ENCODE results near the gene SAMHD1. TPM values are rescaled to one million over a fixed set of nuclear protein-coding genes. Genes with fewer than 3 reads are reported as not detected.

Gene SAMHD1
- total RNA-seq, 6 donors from 2014 or later: 134 to 224 (median 185) TPM

- no peak overlapping the region for H3K4me3 ChIP-seq
- peaks cover 48 to 100% (median 92%) of the 10 kb centered on the region in 4 donors for H3K36me3 ChIP-seq
- 86 to 94% methylated on average over 2 of the region's 2 CpGs for WGBS, 2 donors
- no peaks in the 10 kb centered on the region for H3K4me1 ChIP-seq
- H3K9me3 ChIP-seq: no peaks in the 10 kb centered on the region
- ATAC-seq (ENCODE audit: low FRiP score in 2 of 2) (no peak), DNase-seq (no peak)
- H3K27me3 ChIP-seq: no peaks in the 10 kb centered on the region
- TF ChIP-seq EP300 (IDR thresholded peaks at IDR 0.05) (no peak), POLR2A (IDR thresholded peaks at IDR 0.05) (no peak), POLR2AphosphoS5 (IDR thresholded peaks at IDR 0.05) (no peak)
- H3K27ac ChIP-seq: no peak overlapping the region
Measured at GRCh38 chr20:36904690-36905089, 46.8 kb downstream of the SAMHD1 start.

GRCh38 chr20:36895036-36895435, 56.5 kb downstream of the SAMHD1 start:
- H3K36me3 ChIP-seq: peaks cover 23 to 100% (median 90%) of the 10 kb centered on the region in 4 donors
- no peak overlapping the region for H3K4me3 ChIP-seq
- ATAC-seq (ENCODE audit: low FRiP score in 2 of 2) (no peak), DNase-seq (no peak)
- WGBS, 2 donors: 67 to 83% methylated on average over 2 of the region's 2 CpGs
- TF ChIP-seq POLR2AphosphoS5 (IDR thresholded peaks at IDR 0.05) (no peak), POLR2A (IDR thresholded peaks at IDR 0.05) (no peak), EP300 (IDR thresholded peaks at IDR 0.05) (no peak), CTCF (IDR thresholded peaks at IDR 0.05) (no peak)
- no peaks in the 10 kb centered on the region for H3K4me1 ChIP-seq
- no peak overlapping the region for H3K27ac ChIP-seq
- no peaks in the 10 kb centered on the region for H3K27me3 ChIP-seq
- no peaks in the 10 kb centered on the region for H3K9me3 ChIP-seq

- ATAC-seq (ENCODE audit: low FRiP score in 2 of 2): no peak
- no peak overlapping the region for H3K4me3 ChIP-seq
- H3K4me1 ChIP-seq: no peaks in the 10 kb centered on the region
- H3K27me3 ChIP-seq: no peaks in the 10 kb centered on the region
- WGBS, 2 donors: 95 to 97% methylated on average over 3 of the region's 3 CpGs
- no peak for DNase-seq
- H3K9me3 ChIP-seq: no peaks in the 10 kb centered on the region
- no peak overlapping the region for H3K27ac ChIP-seq
- TF ChIP-seq POLR2A (IDR thresholded peaks at IDR 0.05): no peak
- no peak for TF ChIP-seq EP300 (IDR thresholded peaks at IDR 0.05)
- no peak for TF ChIP-seq CTCF (IDR thresholded peaks at IDR 0.05)
- TF ChIP-seq POLR2AphosphoS5 (IDR thresholded peaks at IDR 0.05): no peak
- peaks cover 18 to 99% (median 88%) of the 10 kb centered on the region in 4 donors for H3K36me3 ChIP-seq
Measured at GRCh38 chr20:36893801-36894200, 57.7 kb downstream of the SAMHD1 start.

GRCh38 chr20:36891211-36891610, 60.3 kb downstream of the SAMHD1 start:
- no peak for DNase-seq
- H3K27ac ChIP-seq: no peak overlapping the region
- 95 to 100% methylated on average over 2 to 4 of the region's 4 CpGs for WGBS, 2 donors
- H3K4me3 ChIP-seq: no peak overlapping the region
- peaks cover 4 to 8% (median 6%) of the 10 kb centered on the region in 4 donors for H3K4me1 ChIP-seq
- ATAC-seq (ENCODE audit: low FRiP score in 2 of 2): peak in 1 of 2 donors; percentile 23
- H3K27me3 ChIP-seq: no peaks in the 10 kb centered on the region
- TF ChIP-seq POLR2AphosphoS5 (IDR thresholded peaks at IDR 0.05) (no peak), EP300 (IDR thresholded peaks at IDR 0.05) (no peak), POLR2A (IDR thresholded peaks at IDR 0.05) (no peak), CTCF (IDR thresholded peaks at IDR 0.05) (no peak)
- peaks cover 10 to 73% (median 63%) of the 10 kb centered on the region in 4 donors for H3K36me3 ChIP-seq
- H3K9me3 ChIP-seq: no peaks in the 10 kb centered on the region

- no peak for DNase-seq
- H3K36me3 ChIP-seq: peaks cover 5 to 67% (median 57%) of the 10 kb centered on the region in 4 donors
- no peak for TF ChIP-seq POLR2AphosphoS5 (IDR thresholded peaks at IDR 0.05)
- no peak for TF ChIP-seq CTCF (IDR thresholded peaks at IDR 0.05)
- no peak for TF ChIP-seq EP300 (IDR thresholded peaks at IDR 0.05)
- TF ChIP-seq POLR2A (IDR thresholded peaks at IDR 0.05): no peak
- H3K4me3 ChIP-seq: no peak overlapping the region
- H3K9me3 ChIP-seq: no peaks in the 10 kb centered on the region
- H3K27me3 ChIP-seq: no peaks in the 10 kb centered on the region
- peaks cover 4 to 8% (median 6%) of the 10 kb centered on the region in 4 donors for H3K4me1 ChIP-seq
- no peak overlapping the region for H3K27ac ChIP-seq
- WGBS, 2 donors: 91 to 95% methylated on average over 9 of the region's 9 CpGs
- ATAC-seq (ENCODE audit: low FRiP score in 2 of 2): no peak
Measured at GRCh38 chr20:36890586-36890985, 60.9 kb downstream of the SAMHD1 start.
